Measurements from ENCODE around the gene FOXP1.

- TF ChIP-seq EZH2 (IDR thresholded peaks at IDR 0.05; ENCODE audit: insufficient read depth, poor library complexity, severe bottlenecking) (no peak), EZH2phosphoT487 (IDR thresholded peaks at IDR 0.05; ENCODE audit: insufficient read depth, low read depth) (no peak)
Measured at GRCh38 chr3:71109977-71110285, 473.6 kb downstream of the FOXP1 start.
